OCI-LY7 (cell line): ENCODE data around the gene ADGRL2. TPM values are rescaled to one million over a fixed set of nuclear protein-coding genes. Genes with fewer than 3 reads are reported as not detected.

ENCODE experiments used
- BruUV-seq: library from RNA; stranded (reverse); fragments of 400-500 nt; replicated peaks from 2 replicates; lab custom pipeline; 2021; lab: Mats Ljungman, UMichigan
- CTCF ChIA-PET: fragments of 300-600 bp; sonication (Branson Sonifier 250); formaldehyde crosslinking; loops from one replicate; lab custom pipeline; 2022; ENCODE audit warnings: antibody characterized with exemption; ENCODE audit not compliant: unreplicated experiment; lab: Charles Lee
- POLR2A ChIA-PET: fragments of 300-600 bp; sonication (Branson Sonifier 250); formaldehyde crosslinking; loops from one replicate; lab custom pipeline; 2022; ENCODE audit warnings: antibody characterized with exemption; lab: Charles Lee
- DNase-seq: peaks from one replicate; pipeline ENCODE4 v3.0.0-alpha.2; 2015; ENCODE audit warnings: low spot score
- H2AFZ ChIP-seq: fragments of 200-600 bp; sonication (generic), shearing (Covaris generic); 2 replicates; pipeline ENCODE4 v1.6.1; 2014; ENCODE audit warnings: mild to moderate bottlenecking, antibody characterized with exemption, low read length, moderate library complexity
- H3K27ac ChIP-seq: fragments of 200-600 bp; sonication (generic); 2 replicates; pipeline ENCODE4 v1.5.1; 2014; ENCODE audit warnings: mixed run types, low read depth, mild to moderate bottlenecking, moderate library complexity, low read length, inconsistent platforms; ENCODE audit not compliant: poor library complexity, severe bottlenecking
- H3K36me3 ChIP-seq: fragments of 200-600 bp; sonication (generic); 2 replicates; pipeline ENCODE4 v1.6.1; 2014; ENCODE audit warnings: mild to moderate bottlenecking, antibody characterized with exemption, low read length, moderate library complexity, mixed read lengths; ENCODE audit not compliant: insufficient read depth
- H3K4me1 ChIP-seq: fragments of 200-600 bp; sonication (generic); 2 replicates; pipeline ENCODE4 v1.5.1; 2014; ENCODE audit warnings: mild to moderate bottlenecking, low read length; ENCODE audit not compliant: insufficient read depth, poor library complexity, severe bottlenecking
- H3K4me2 ChIP-seq: fragments of 200-600 bp; sonication (generic); 2 replicates; pipeline ENCODE4 v1.6.1; 2014; ENCODE audit warnings: mild to moderate bottlenecking, low read length
- H3K4me3 ChIP-seq: fragments of 200-600 bp; sonication (generic); 2 replicates; pipeline ENCODE4 v1.5.1; 2014; ENCODE audit warnings: mild to moderate bottlenecking, low read depth, low read length; ENCODE audit not compliant: poor library complexity, severe bottlenecking
- H3K79me2 ChIP-seq: fragments of 200-600 bp; sonication (generic); 2 replicates; pipeline ENCODE4 v1.6.1; 2016; ENCODE audit warnings: low read depth, mild to moderate bottlenecking, low read length, moderate library complexity, mixed read lengths; ENCODE audit not compliant: insufficient read depth
- H3K9me2 ChIP-seq: fragments of 200-600 bp; sonication (generic); 2 replicates; pipeline ENCODE4 v1.6.1; 2016; ENCODE audit warnings: mild to moderate bottlenecking, low read length, mixed read lengths; ENCODE audit not compliant: insufficient read depth
- H3K9me3 ChIP-seq: fragments of 200-600 bp; sonication (generic); 2 replicates; pipeline ENCODE4 v1.6.1; 2014; ENCODE audit warnings: mild to moderate bottlenecking, mixed run types, low read length, mixed read lengths
- H4K20me1 ChIP-seq: fragments of 200-600 bp; sonication (generic); 2 replicates; pipeline ENCODE4 v1.6.1; 2014; ENCODE audit warnings: mild to moderate bottlenecking, antibody characterized with exemption, low read length, moderate library complexity, mixed read lengths; ENCODE audit not compliant: insufficient read depth
- CTCF ChIP-seq: fragments of 200-600 bp; sonication (generic); conservative IDR thresholded peaks from 2 replicates; pipeline ENCODE4 v1.5.1; 2014; ENCODE audit warnings: mild to moderate bottlenecking, antibody characterized with exemption, low read length, moderate library complexity, mixed read lengths
- EZH2phosphoT487 ChIP-seq: fragments of 200-600 bp; sonication (generic); IDR thresholded peaks from 2 replicates; pipeline ENCODE4 v1.6.1; 2018; ENCODE audit warnings: low read depth, borderline replicate concordance, mild to moderate bottlenecking, mixed run types, antibody characterized with exemption, low read length, moderate library complexity, mixed read lengths
- intact Hi-C: fragments of 100-400 bp; cut with micrococcal nuclease; formaldehyde crosslinking; loops from one replicate; pipeline ENCODE4 v1.10.0; 2022; ENCODE audit not compliant: unreplicated experiment
- total RNA-seq, 2 experiments: library from RNA; depleted of rRNA in 1 of 2; stranded (reverse); fragments of >200 nt in 1 of 2; shearing (Covaris generic) in 1 of 2; gene quantifications; 2 replicates each; pipeline ENCODE4 v1.2.3, GENCODE V29; 2014 to 2022

Gene ADGRL2
- total RNA-seq, 2 experiments from 2014 or later, result not detected

- Histone ChIP-seq H3K9me2 (no peaks in the 10 kb centered on the region), H3K27ac (no peak overlapping the region), H3K9me3 (no peaks in the 10 kb centered on the region), H4K20me1 (no peaks in the 10 kb centered on the region), H3K36me3 (no peaks in the 10 kb centered on the region), H3K79me2 (no peaks in the 10 kb centered on the region), H2AFZ (no peak overlapping the region), H3K4me3 (no peak overlapping the region), H3K4me1 (no peaks in the 10 kb centered on the region), H3K4me2 (no peak overlapping the region)
- DNase-seq, result no peak
- TF ChIP-seq CTCF, result no peak
- no peak for TF ChIP-seq EZH2phosphoT487
- intact Hi-C loops, result no loop called here
- ChIA-PET POLR2A (interaction anchor here (0.6 kb wide), 1 partner anchor 57 kb away, joined by 3 read pairs; no protein-coding TSS in a partner anchor), CTCF (no interaction called here)
- BruUV-seq, result no TSS peak
These were observed 197.4 kb downstream of the ADGRL2 start for GRCh38 chr1:81998165-81998564.

GRCh38 chr1:81999364-81999763 lies 198.6 kb downstream of the ADGRL2 start:
- no peak for DNase-seq
- no peak overlapping the region for H3K4me3 ChIP-seq
- BruUV-seq, result no TSS peak
- H3K79me2 ChIP-seq, result no peaks in the 10 kb centered on the region
- no peaks in the 10 kb centered on the region for H3K9me3 ChIP-seq
- TF ChIP-seq CTCF, result no peak
- TF ChIP-seq EZH2phosphoT487, result no peak
- no peaks in the 10 kb centered on the region for H3K36me3 ChIP-seq
- H3K9me2 ChIP-seq, result no peaks in the 10 kb centered on the region
- H2AFZ ChIP-seq, result no peak overlapping the region
- H3K27ac ChIP-seq, result no peak overlapping the region
- intact Hi-C loops, result no loop called here
- no peaks in the 10 kb centered on the region for H4K20me1 ChIP-seq
- ChIA-PET POLR2A (no interaction called here), CTCF (no interaction called here)
- no peak overlapping the region for H3K4me2 ChIP-seq
- no peaks in the 10 kb centered on the region for H3K4me1 ChIP-seq

GRCh38 chr1:82000221-82000620 lies 199.5 kb downstream of the ADGRL2 start:
- Histone ChIP-seq H3K4me2 (no peak overlapping the region), H3K27ac (no peak overlapping the region), H3K79me2 (no peaks in the 10 kb centered on the region), H3K4me3 (no peak overlapping the region), H3K9me2 (no peaks in the 10 kb centered on the region), H4K20me1 (no peaks in the 10 kb centered on the region), H3K9me3 (no peaks in the 10 kb centered on the region), H3K36me3 (no peaks in the 10 kb centered on the region), H3K4me1 (no peaks in the 10 kb centered on the region), H2AFZ (no peak overlapping the region)
- intact Hi-C loops, result no loop called here
- TF ChIP-seq CTCF (no peak), EZH2phosphoT487 (no peak)
- POLR2A ChIA-PET, result no interaction called here
- CTCF ChIA-PET, result no interaction called here
- BruUV-seq, result no TSS peak
- DNase-seq, result no peak
